Activated T-cell treated with anti-CD3 and anti-CD28 coated beads, Interleukin-2, amount 50 U/mL, for 1 hour (primary cell): ENCODE data around the gene BTBD17.
"Not testable (repeated sequence)": the region's sequence is repeated elsewhere in the genome, so short reads cannot be mapped to it uniquely, and the experiment has no call there.

Source experiments
- DNase-seq: peaks from one replicate; pipeline ENCODE4 v3.0.0-alpha.2; 2020

BTBD17 gene, protein sequence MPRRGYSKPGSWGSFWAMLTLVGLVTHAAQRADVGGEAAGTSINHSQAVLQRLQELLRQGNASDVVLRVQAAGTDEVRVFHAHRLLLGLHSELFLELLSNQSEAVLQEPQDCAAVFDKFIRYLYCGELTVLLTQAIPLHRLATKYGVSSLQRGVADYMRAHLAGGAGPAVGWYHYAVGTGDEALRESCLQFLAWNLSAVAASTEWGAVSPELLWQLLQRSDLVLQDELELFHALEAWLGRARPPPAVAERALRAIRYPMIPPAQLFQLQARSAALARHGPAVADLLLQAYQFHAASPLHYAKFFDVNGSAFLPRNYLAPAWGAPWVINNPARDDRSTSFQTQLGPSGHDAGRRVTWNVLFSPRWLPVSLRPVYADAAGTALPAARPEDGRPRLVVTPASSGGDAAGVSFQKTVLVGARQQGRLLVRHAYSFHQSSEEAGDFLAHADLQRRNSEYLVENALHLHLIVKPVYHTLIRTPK

DNA sequence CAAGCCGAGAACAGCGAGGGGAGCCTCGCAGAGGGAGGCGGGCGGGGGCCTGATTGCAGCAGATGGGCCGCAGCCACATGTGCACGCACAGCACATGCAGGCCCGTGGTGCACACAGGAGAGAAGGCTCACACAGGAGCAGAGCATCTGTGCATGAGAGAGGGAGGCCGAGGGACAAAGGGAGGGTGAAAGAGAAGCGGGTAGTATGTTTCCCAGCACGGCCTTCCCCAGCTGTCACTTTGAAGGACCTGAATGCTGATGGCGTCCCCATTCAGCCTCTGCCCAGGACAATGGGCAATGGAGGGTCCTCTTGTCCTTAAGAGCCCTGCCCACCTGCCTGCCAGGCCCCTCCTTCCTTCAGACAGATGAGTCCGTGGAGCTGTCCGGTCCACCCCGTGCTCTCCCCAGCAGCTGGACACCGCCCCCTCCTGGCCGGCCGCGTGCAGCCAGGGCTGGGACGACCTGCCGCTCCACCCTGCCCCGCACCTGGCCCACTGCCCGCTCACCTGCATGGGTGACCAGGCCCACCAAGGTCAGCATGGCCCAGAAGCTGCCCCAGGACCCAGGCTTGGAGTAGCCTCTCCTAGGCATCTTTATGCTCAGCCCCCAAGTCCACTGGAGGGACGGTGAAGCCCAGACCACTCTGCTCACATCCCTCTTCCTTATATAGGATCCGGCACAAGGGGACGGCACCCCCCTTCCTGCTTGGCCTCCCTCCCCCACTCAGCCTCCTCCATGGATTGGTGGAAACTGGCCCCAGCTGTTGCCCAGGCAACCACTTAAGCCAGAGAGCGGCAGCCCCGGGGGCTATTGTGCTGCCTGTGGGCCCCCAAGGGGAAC is at the start of gene BTBD17:
Gene BTBD17 (minus strand): TSS at position 639 of the 839 bp plus-strand sequence. CDS start 49 bp downstream, at position 590.
- DNase-seq: peak; percentile 48

GRCh38 chr17:74410001-74410443 is 48.4 kb upstream of the BTBD17 start:
- no peak for DNase-seq

DNA sequence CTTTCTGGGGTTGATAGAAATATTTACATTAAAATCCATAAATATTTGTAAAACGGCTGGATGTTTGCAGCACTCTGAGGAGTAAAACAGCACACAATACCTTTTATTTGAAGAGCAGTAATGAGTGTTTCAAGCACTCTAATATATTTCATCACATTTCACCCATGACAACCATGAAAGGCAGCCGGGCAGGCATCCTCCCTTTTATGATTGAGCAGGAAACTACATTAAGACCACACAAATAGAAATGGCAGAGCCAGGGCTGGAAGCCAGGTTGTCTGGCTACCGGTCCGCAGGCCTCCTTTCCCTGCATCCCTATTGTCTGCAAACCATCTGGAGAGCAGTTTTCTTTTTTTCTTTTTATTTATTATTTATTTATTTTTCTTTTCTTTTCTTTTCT is 47.1 kb upstream of the BTBD17 start:
- DNase-seq: no peak

- no peak for DNase-seq
These were observed 46.6 kb upstream of the BTBD17 start for GRCh38 chr17:74408262-74408661.

- DNase-seq: no peak
These were observed 45.7 kb upstream of the BTBD17 start for GRCh38 chr17:74407384-74407783.

DNA sequence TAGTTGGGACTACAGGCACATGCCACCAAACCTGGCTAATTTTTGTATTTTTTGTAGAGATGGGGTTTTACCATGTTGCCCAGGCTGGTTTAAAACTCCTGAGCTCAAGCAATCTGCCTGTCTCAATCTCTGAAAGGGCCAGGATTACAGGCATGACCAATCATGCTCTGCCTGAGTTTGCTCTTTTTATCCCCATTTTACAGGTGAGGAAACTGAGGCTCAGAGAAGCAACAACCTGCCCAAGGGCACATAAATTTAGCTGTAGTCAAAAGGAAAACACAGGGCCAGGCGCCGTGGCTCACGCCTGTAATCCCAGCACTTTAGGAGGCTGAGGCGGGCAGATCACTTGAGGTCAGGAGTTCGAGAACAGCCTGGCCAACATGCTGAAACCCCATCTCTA is 43.6 kb upstream of the BTBD17 start:
- not testable (repeated sequence) for DNase-seq

DNA sequence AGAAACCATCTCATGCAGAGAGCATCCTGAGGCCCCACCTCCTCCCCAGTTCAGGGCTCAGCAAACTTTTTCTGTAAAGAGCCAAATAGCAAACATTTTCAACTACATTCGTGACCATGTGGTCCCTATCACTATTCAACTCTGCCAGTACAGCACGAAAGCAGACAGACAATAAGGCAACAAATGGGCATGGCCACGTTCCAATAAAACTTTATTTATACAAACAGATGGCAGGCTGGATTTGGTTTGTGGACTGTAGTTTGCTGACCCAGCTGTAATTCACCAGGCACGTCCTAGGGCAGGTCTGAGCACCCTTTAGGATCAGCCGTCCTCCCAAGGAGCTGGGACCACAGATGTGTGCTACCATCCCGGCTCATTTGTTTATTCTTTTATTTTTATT is 43.1 kb upstream of the BTBD17 start:
- no peak for DNase-seq

DNA sequence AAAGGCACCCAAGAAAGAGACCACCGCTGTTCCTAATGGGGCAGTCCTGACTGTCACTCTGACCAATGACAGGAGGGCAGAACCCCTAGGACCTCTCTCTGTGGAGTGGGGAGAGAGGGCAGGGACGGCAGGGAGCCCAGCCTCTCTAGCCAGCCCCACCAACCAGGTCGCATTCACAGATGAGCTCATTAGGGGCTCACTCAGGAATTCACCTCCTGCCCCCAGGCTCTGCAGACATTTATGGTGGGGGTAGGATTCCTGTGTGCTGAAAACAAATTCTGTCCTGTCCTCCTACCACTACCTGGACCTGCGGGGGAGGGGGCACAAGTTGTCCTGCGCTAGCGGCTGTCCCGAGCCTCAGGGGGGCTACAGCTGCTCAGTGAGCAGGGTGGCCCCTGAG is 42.5 kb upstream of the BTBD17 start:
- no peak for DNase-seq

- DNase-seq: no peak
These were observed 42.0 kb upstream of the BTBD17 start for GRCh38 chr17:74403512-74404137.

DNA sequence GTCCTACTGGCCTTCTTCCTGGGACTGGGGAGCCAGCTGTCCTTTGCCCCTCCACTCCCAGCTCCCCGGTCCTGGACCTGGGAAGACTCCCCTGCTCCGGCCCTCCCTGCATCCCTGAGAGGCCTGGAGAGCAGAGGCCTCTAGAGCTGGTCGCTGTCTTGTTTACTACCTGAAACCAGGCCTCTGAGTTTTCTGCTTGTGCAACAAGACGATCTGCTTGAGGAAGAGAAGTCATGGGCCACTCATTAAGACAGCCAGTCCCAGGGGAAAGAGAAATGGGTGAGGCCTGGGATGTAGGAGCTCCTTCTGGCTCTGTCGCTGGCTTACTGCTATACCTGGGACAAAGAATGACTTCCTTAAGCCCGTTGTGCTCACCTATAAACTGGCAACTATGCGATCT is 40.4 kb upstream of the BTBD17 start:
- DNase-seq: no peak

DNA sequence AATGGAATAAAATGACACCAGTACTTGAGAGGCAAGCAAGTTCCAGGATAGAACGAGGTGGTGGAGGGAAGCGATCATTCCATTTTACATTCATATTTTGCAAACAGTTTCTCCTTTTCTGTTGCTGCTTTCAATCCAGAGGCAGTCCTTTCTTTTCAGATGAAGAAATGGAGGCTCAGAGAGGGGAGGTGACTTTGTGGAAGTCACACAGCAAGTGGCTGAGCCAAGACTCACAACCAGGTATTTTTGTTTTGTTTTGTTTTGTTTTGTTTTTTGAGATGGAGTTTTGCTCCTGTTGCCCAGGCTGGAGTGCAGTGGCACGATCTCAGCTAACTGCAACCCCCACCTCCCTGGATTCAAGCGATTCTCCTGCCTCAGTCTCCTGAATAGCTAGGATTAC is 34.9 kb upstream of the BTBD17 start:
- no peak for DNase-seq

DNA sequence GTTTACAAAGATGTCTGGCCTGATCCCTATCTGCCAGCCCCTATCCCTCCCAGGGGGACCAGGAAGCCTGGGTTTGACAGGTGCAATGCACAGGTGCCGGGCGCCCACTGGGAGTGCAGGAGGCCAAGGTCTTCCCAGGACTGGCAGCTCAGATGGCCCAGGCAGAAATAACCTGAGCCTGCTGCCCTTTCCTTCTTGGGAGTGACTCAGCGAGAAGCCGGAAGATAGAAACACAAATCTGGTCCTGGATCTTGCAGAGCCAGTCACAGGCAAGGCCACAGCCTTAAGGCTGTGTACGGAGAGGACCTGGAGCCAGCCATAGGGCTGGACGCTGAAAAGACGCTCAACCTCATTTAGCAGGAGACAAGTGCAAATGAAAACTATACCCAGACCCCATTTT is 33.3 kb upstream of the BTBD17 start:
- DNase-seq: no peak

GRCh38 chr17:74394275-74394950 is 32.7 kb upstream of the BTBD17 start:
- DNase-seq: no peak

- DNase-seq: no peak
These were observed 31.8 kb upstream of the BTBD17 start for GRCh38 chr17:74393346-74393942.

DNA sequence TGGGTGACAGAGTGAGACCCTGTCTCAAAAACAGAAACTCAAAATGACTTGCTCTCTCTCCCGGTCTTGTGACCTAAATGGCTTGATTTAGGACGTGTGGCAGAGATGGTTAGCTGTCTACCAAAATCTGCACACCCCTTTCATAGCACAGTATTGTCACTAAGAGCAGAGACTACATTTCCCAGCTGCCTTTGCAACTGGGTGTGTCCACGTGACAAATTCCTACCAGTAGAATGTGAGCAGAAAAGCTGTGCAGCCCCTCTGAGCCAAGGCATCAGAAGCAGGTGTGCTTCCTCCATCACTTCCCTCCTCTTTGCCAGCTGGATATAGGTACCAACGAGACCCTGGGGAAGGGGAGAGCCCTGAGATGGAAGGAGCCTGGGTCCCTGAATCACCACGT is 31.2 kb upstream of the BTBD17 start:
- DNase-seq: no peak

- no peak for DNase-seq
These were observed 30.1 kb upstream of the BTBD17 start for GRCh38 chr17:74391771-74392170.

- DNase-seq: no peak
These were observed 29.3 kb upstream of the BTBD17 start for GRCh38 chr17:74390680-74391653.

GRCh38 chr17:74389937-74390679 is 28.4 kb upstream of the BTBD17 start:
- no peak for DNase-seq

GRCh38 chr17:74389084-74389753 is 27.6 kb upstream of the BTBD17 start:
- no peak for DNase-seq
